ENCODE results near the gene KCNQ1. TPM values are rescaled to one million over a fixed set of nuclear protein-coding genes. Genes with fewer than 3 reads are reported as not detected.

The KCNQ1 gene
- polyA plus RNA-seq, 1 donor (not counting 4 experiments of a cell fraction or from before 2014, with no cell fraction given): not detected

DNA sequence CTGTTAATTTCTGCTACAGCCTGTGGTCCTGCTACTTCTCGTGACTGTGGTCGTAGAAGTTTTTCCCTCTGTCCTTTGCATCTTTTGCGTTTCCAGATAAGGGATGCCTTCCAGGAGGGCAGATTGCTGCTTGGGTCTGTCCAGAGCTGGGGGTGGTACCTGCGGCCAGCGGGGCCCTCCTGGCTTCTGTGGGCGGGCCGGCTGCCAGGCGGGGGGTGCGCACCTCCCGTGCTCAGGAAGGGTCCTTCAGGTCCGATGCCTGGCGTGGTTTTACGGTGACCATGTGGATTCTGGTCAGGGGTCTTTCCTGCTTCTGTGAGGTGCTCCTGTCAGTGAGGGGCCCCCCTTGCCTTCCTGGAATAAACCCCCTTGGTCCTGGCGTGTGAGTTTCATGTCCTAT lies 84.8 kb downstream of the KCNQ1 start:
- TF ChIP-seq, protein P1, sequence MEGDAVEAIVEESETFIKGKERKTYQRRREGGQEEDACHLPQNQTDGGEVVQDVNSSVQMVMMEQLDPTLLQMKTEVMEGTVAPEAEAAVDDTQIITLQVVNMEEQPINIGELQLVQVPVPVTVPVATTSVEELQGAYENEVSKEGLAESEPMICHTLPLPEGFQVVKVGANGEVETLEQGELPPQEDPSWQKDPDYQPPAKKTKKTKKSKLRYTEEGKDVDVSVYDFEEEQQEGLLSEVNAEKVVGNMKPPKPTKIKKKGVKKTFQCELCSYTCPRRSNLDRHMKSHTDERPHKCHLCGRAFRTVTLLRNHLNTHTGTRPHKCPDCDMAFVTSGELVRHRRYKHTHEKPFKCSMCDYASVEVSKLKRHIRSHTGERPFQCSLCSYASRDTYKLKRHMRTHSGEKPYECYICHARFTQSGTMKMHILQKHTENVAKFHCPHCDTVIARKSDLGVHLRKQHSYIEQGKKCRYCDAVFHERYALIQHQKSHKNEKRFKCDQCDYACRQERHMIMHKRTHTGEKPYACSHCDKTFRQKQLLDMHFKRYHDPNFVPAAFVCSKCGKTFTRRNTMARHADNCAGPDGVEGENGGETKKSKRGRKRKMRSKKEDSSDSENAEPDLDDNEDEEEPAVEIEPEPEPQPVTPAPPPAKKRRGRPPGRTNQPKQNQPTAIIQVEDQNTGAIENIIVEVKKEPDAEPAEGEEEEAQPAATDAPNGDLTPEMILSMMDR (optimal IDR thresholded peaks at IDR 0.05 in 1 of 3, IDR thresholded peaks at IDR 0.05 in 1 of 3, conservative IDR thresholded peaks at IDR 0.05 in 1 of 3; ENCODE audit: extremely low read depth in 1 of 3, insufficient read depth in 2 of 3, low read length in 3 of 3): no peak
- no peak for TF ChIP-seq EZH2 (IDR thresholded peaks at IDR 0.05; ENCODE audit: low read length)
- DNase-seq (ENCODE audit: low read depth, low spot score): no peak

DNA sequence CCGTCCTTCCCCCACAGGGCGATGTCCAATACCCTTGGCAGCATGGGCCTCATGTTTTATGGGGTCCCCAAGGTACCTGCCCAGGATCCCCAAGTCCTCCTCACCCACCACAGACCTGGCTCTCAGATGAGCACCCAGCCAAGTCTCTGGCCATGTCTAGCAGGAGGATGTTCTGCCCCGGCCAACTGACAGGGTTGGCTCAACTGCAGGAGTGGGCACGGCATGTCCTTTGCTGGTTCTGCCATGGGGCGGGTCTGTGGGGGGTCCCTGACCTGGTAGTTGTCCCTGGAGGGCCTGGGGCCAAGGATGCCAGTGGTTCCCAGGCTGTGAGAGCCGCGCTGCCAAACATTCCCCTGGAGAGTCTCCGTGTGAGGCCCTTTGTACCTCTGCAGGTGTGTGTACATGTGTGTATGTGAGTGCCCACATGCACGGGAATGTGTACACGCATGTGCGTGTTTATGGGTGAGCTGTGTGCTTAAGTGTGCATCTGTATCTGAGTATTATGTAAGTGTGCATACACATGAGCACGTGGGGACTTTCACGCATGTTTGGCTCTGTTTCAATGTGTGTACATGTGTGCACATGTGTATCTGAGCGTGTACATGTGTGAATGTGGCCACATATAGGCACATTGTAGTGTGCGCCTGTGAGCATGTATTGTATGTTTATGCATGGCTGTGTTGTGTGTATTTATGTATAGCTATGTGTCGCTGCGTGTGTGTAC lies 85.5 kb downstream of the KCNQ1 start:
- DNase-seq (ENCODE audit: low read depth, low spot score) (no peak), FAIRE-seq (no peak)
- peaks cover 3% of the 10 kb centered on the region for H4K20me1 ChIP-seq (ENCODE audit: control insufficient read depth, extremely low read depth, insufficient read depth, low read length)
- H2AFZ ChIP-seq (ENCODE audit: control insufficient read depth, low read length): no peak overlapping the region
- TF ChIP-seq, protein P1 (optimal IDR thresholded peaks at IDR 0.05 in 1 of 3, IDR thresholded peaks at IDR 0.05 in 1 of 3, conservative IDR thresholded peaks at IDR 0.05 in 1 of 3; ENCODE audit: extremely low read depth in 1 of 3, insufficient read depth in 2 of 3, low read length in 3 of 3): no peak
- no peak for TF ChIP-seq EZH2 (IDR thresholded peaks at IDR 0.05; ENCODE audit: low read length)
- H3K79me2 ChIP-seq (ENCODE audit: control insufficient read depth, insufficient read depth, low read length): no peaks in the 10 kb centered on the region
- H3K9me3 ChIP-seq (ENCODE audit: control insufficient read depth, low read depth, low read length): no peaks in the 10 kb centered on the region
- H3K27me3 ChIP-seq (ENCODE audit: control insufficient read depth, extremely low read depth, insufficient read depth, low read length): peaks cover 4% of the 10 kb centered on the region
- peaks cover 19% of the 10 kb centered on the region for H3K4me1 ChIP-seq (ENCODE audit: control insufficient read depth, extremely low read depth, insufficient read depth, low read length)
- no peak overlapping the region for H3K4me2 ChIP-seq (ENCODE audit: control insufficient read depth, extremely low read depth, insufficient read depth, low read depth, low read length)
- H3K27ac ChIP-seq (ENCODE audit: control insufficient read depth, insufficient read depth, low read length): no peak overlapping the region
- H3K4me3 ChIP-seq (ENCODE audit: control insufficient read depth in 2 of 3, extremely low read depth in 1 of 3, insufficient read depth in 2 of 3, low read depth in 1 of 3, low read length in 3 of 3): no peak overlapping the region
- no peaks in the 10 kb centered on the region for H3K9me1 ChIP-seq (ENCODE audit: control insufficient read depth, extremely low read depth, insufficient read depth, low read length)
- no peak overlapping the region for H3K9ac ChIP-seq (ENCODE audit: control insufficient read depth, extremely low read depth, insufficient read depth, low read length)
- dilution Hi-C loops (cut with MboI; ENCODE audit: extremely low pct_ligation_motif_present, low sequenced_read_pairs): no loop called here
- no peaks in the 10 kb centered on the region for H3K36me3 ChIP-seq (ENCODE audit: control insufficient read depth in 2 of 2, extremely low read depth in 1 of 2, insufficient read depth in 2 of 2, low read length in 2 of 2)

More for the DNA sequence above, 84.8 kb downstream of the KCNQ1 start:
- no peaks in the 10 kb centered on the region for H3K9me3 ChIP-seq (ENCODE audit: control insufficient read depth, low read depth, low read length)
- no peak overlapping the region for H3K4me2 ChIP-seq (ENCODE audit: control insufficient read depth, extremely low read depth, insufficient read depth, low read depth, low read length)
- H3K9ac ChIP-seq (ENCODE audit: control insufficient read depth, extremely low read depth, insufficient read depth, low read length): no peak overlapping the region
- no peak overlapping the region for H3K4me3 ChIP-seq (ENCODE audit: control insufficient read depth in 2 of 3, extremely low read depth in 1 of 3, insufficient read depth in 2 of 3, low read depth in 1 of 3, low read length in 3 of 3)
- dilution Hi-C loops (cut with MboI; ENCODE audit: extremely low pct_ligation_motif_present, low sequenced_read_pairs): no loop called here
- H3K79me2 ChIP-seq (ENCODE audit: control insufficient read depth, insufficient read depth, low read length): no peaks in the 10 kb centered on the region
- no peak overlapping the region for H2AFZ ChIP-seq (ENCODE audit: control insufficient read depth, low read length)
- no peaks in the 10 kb centered on the region for H3K9me1 ChIP-seq (ENCODE audit: control insufficient read depth, extremely low read depth, insufficient read depth, low read length)
- H4K20me1 ChIP-seq (ENCODE audit: control insufficient read depth, extremely low read depth, insufficient read depth, low read length): peaks cover 3% of the 10 kb centered on the region
- no peak overlapping the region for H3K27ac ChIP-seq (ENCODE audit: control insufficient read depth, insufficient read depth, low read length)
- FAIRE-seq: no peak
- H3K27me3 ChIP-seq (ENCODE audit: control insufficient read depth, extremely low read depth, insufficient read depth, low read length): peaks cover 5% of the 10 kb centered on the region
- H3K4me1 ChIP-seq (ENCODE audit: control insufficient read depth, extremely low read depth, insufficient read depth, low read length): peaks cover 19% of the 10 kb centered on the region
- no peaks in the 10 kb centered on the region for H3K36me3 ChIP-seq (ENCODE audit: control insufficient read depth in 2 of 2, extremely low read depth in 1 of 2, insufficient read depth in 2 of 2, low read length in 2 of 2)

Data from keratinocyte (primary cell).